Renal cortical epithelial cell (primary cell): ENCODE results near the gene CHRNA10. TPM values are rescaled to one million over a fixed set of nuclear protein-coding genes. Genes with fewer than 3 reads are reported as not detected.
"Not testable (repeated sequence)": the region's sequence is repeated elsewhere in the genome, so short reads cannot be mapped to it uniquely, and the experiment has no call there.

Experiments
- DNase-seq: peaks from one replicate; pipeline ENCODE4 v3.0.0-alpha.2; 2011; ENCODE audit warnings: low read depth
- total RNA-seq: library from RNA; depleted of rRNA; stranded (reverse); fragments of >200 nt; gene quantifications from 2 replicates; pipeline ENCODE4 v1.2.3, GENCODE V29; 2014

The CHRNA10 gene
- total RNA-seq, 1 donor from 2014 or later: 0.45 TPM

- DNase-seq: no peak
Observed at GRCh38 chr11:3665336-3666022, 5.7 kb downstream of the CHRNA10 start.

- no peak for DNase-seq
Observed at GRCh38 chr11:3664032-3664630, 7.1 kb downstream of the CHRNA10 start.

GRCh38 chr11:3662856-3663255 lies 8.3 kb downstream of the CHRNA10 start:
- no peak for DNase-seq

GRCh38 chr11:3660960-3661359 lies 10.2 kb downstream of the CHRNA10 start:
- no peak for DNase-seq

GRCh38 chr11:3659595-3660515 lies 11.3 kb downstream of the CHRNA10 start:
- DNase-seq: no peak

GRCh38 chr11:3658252-3658651 lies 12.9 kb downstream of the CHRNA10 start:
- no peak for DNase-seq

DNA sequence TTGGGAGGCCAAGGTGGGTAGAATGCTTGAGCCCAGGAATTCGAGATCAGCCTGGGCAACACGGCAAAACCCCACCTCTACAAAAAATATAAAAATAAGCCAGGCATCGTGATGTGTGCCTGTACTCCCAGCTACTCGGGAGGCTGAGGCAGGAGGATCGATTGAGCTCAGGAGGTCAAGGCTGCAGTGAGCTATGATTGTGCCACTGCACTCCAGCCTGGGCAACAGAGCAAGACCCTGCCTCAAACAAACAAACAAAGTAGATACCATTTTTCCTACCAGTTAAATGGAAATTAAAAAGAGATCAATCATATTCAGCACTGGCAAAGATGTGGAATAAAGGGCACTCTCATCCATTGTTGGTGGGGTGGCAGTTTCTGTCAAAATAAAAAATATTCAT lies 13.9 kb downstream of the CHRNA10 start:
- not testable (repeated sequence) for DNase-seq

DNA sequence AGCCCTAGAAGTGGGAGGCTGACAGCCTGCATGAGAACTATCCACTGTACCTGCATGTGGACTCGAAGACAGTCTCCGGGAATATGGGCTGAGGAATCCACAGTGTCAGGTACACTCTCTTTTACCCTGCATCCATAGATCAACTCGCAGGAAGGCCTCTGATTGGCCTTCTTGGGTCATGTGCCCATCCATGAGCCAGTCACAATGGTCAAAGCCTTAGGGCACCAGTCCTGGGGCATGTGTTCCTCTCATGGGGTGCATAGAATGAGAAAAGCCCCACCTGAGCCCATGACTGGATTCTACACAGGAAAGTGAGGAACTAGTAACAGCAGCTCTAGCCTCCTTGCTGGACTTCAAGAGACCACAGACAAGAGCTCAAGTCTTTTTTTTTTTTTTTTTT lies 15.6 kb downstream of the CHRNA10 start:
- DNase-seq: no peak

DNA sequence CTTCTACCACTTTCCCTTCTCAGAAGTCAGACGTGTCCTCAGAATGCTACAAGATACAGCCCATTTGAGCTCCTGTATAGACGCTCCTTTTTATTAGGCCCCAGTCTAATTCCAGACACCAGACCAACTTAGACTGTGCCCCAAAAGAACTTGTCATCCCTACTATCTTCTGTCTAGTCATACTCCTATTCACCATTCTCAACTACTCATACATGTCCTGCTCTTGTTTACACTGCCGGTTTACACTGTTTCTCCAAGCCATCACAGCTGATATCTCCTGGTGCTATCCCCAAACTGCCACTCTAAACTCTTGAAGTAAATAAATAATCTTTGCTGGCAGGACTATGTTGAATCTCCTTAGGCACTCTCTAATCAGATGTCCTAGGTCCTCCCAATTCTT lies 18.7 kb downstream of the CHRNA10 start:
- DNase-seq: not testable (repeated sequence)

DNA sequence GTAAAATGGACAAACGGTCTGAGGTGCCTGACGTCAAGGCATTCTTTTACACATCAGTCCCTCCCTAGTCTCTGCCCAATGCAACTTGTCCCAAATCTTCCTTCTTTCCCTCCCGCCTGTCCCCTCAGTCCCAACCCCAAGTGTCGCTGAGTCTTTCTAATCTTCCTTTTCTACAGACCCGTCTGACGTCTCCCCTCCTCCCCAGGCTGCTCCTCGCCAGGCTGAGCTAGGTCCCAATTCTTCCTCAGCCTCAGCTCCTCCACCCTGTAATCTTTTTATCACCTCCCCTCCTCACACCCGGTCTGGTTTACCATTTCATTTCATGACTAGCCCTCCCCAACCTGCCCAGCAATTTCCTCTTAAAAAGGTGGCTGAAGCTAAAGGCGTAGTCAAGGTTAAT lies 21.8 kb downstream of the CHRNA10 start:
- DNase-seq: not testable (repeated sequence)

GRCh38 chr11:3648843-3649242 lies 22.3 kb downstream of the CHRNA10 start:
- DNase-seq: not testable (repeated sequence)

GRCh38 chr11:3645552-3645951 lies 25.6 kb downstream of the CHRNA10 start:
- no peak for DNase-seq

GRCh38 chr11:3644817-3645235 lies 26.4 kb downstream of the CHRNA10 start, which contains the start of gene ART1:
ART1 (plus strand) TSS chr11:3645128; CDS start chr11:3659214, 14,086 bp downstream.
- DNase-seq: no peak

DNA sequence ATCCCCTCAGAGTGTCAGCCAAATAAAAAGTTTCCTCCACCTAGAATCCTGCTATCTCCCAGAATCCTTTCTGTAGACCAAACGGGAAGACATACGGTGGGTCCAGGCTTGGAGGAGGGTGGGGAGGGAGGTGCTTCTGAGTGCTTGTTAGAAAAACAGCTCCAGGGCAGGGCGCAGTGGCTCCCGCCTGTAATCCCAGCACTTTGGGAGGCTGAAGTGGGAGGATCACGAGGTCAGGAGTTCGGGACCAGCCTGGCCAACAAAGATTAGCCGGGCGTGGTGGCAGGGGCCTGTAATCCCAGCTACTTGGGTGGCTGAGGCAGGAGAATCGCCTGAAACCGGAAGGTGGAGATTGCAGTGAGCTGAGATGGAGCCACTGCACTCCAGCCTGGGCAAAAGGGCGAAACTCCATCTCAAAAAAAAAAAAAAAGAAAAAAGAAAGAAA lies 28.1 kb downstream of the CHRNA10 start:
- not testable (repeated sequence) for DNase-seq

DNA sequence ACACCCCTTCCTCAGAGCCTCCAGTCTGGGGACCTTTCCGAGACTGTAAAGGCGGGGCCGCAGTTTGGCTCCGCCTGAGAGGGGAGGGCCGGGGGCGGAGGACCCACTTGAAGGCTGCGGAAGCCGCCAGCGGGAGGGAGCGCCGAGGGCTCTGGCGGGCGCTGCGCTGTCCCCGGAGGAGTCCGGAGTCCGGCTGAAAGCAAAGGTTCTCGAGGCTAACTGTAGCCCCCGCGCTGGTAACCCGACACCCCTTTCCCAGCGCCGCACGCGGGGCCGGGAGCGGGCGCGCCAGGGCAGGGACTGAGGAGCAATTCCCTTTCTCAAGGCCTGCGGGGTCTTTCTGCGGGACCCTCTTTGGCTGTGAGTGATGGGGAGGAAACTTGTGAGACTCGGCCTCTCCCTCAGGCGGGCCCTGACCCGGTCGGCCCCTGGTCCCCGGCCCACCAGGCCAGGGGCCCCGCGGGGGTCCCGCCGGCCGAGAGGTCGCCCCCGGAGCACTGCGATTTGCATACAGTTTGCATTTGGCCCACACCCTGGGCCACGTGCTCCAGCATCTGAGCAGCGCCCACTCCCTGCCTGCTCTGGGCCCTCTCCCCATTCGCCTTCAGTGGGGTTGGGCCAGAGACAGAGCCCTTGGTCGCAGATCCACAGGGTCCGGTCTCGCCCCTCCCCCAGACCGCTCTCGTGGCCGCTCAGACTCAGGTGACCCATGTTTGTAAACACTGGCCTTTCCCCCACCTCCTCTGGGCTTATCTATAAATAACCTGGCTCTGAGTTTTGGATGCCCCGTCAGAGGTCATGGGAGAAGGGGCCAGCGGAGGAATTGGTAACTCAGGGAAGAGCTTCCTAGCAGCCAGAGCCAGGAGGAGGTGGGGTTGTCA lies 28.9 kb downstream of the CHRNA10 start:
- peak; percentile 52 for DNase-seq

GRCh38 chr11:3641701-3642070 lies 29.5 kb downstream of the CHRNA10 start, which contains the start of gene ART5:
ART5 (minus strand) TSS chr11:3641992; CDS start chr11:3641862, 130 bp downstream.
- no peak for DNase-seq

- DNase-seq: no peak
Observed at GRCh38 chr11:3641191-3641590, 30.0 kb downstream of the CHRNA10 start.

- no peak for DNase-seq
Observed at GRCh38 chr11:3639841-3640240, 31.3 kb downstream of the CHRNA10 start.

- DNase-seq: no peak
Observed at GRCh38 chr11:3638513-3638912, 32.7 kb downstream of the CHRNA10 start.

DNA sequence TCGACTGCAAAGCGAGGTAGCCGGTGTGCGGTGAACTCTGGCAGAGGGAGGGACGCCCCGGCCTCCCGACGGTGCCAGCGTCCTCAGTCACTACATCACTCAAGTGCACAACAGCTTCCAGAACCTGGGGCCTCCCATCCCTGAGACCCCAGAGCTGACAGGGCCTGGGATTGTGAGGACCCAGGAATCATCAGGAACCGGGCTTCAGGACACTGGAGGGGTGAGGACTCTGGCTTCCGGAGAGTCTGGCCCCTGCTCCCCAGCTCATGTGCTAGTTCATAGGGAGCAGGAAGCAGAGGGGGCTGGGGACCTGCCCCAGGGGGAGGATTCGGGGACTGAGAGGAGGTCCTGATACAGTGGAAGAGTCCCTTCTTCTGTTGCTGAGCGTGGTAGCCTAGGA lies 34.0 kb downstream of the CHRNA10 start:
- DNase-seq: no peak

DNA sequence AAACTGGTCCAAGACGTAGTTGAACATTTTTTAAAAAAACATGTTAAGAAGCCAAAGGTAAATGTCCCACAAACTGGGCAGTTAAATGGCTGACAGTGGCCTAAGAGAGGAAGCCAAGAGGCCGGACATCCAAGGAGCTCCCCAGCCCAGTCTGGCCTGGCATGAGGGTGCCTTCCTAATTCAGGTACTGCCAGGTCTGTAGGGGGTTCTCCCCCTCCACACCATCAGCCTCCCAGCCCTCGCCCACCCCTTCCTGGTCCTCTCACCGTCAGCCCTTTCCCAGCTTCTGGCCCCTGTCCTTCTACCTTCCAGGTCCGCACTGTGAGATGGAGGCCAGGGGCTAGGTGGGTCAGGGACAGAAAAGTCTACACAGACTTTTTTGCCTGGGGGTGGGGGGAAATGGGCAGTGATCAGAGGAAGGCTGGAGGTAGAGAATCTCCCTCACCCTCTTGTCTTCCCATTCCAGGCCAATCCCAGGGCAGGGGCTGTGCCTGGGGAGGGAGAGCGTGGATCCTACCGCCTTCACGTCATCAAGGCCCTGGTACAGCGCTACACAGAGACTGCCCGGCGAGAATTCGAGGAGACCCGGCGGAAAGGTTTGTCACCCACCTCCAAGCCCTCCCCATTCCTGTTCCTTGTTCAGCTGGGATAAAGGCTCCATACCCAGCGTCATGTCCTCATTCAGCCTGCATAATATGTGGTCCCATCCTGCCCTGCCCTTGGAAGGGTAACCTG lies 35.4 kb downstream of the CHRNA10 start:
- DNase-seq: no peak
